A673 (cell line): ENCODE measurements around the gene ARMS2.

Experiments
- CTCF ChIP-seq: fragments of 300-800, 200-600 bp; sonication (generic); conservative IDR thresholded peaks from 2 replicates; pipeline ENCODE4 v1.5.1; 2017; ENCODE audit warnings: low read depth, mild to moderate bottlenecking, antibody characterized with exemption, low read length, moderate library complexity, mixed read lengths
- EZH2 ChIP-seq: fragments of 200-600 bp; sonication (generic); IDR thresholded peaks from 2 replicates; pipeline ENCODE4 v1.6.1; 2017; ENCODE audit warnings: borderline replicate concordance, low read depth, mild to moderate bottlenecking, mixed read lengths, antibody characterized with exemption, low read length; ENCODE audit not compliant: poor library complexity, severe bottlenecking

- TF ChIP-seq CTCF: no peak
- TF ChIP-seq EZH2: no peak
These were observed 14.7 kb downstream of the ARMS2 start for GRCh38 chr10:122468926-122469781.
